ENCODE results near the gene RPS14. TPM values are rescaled to one million over a fixed set of nuclear protein-coding genes. Genes with fewer than 3 reads are reported as not detected.

The RPS14 gene
- 1,000 to 10,000 TPM in 11 of 12 donors, not detected in 1; 1,384 to 3,526 (median 2,659) TPM for polyA plus RNA-seq (ENCODE audit: insufficient read length in 12 of 12)
- long read RNA-seq, donor 1, transcript RPS14-201 (5 exons, 712 nt): minor isoform, 12 of 3,727 reads
- long read RNA-seq, donor 1, transcript RPS14-205 (3 exons, 3,119 nt): minor isoform, 385 of 3,727 reads
- long read RNA-seq, donor 1, transcript RPS14-203 (5 exons, 569 nt): major isoform, 2,789 of 3,727 reads
- long read RNA-seq, donor 1, transcript RPS14-206 (2 exons, 398 nt): minor isoform, 8 of 3,727 reads
- long read RNA-seq, donor 1, partial matches to known transcripts: 403 of 3,727 reads
- long read RNA-seq, donor 1, other reads (novel, unspliced or antisense): 126 of 3,727 reads
- long read RNA-seq, donor 2, transcript RPS14-203 (5 exons, 569 nt): major isoform, 3,065 of 3,951 reads
- long read RNA-seq, donor 2, transcript RPS14-201 (5 exons, 712 nt): minor isoform, 5 of 3,951 reads
- long read RNA-seq, donor 2, transcript RPS14-205 (3 exons, 3,119 nt): minor isoform, 154 of 3,951 reads
- long read RNA-seq, donor 2, partial matches to known transcripts: 556 of 3,951 reads
- long read RNA-seq, donor 2, other reads (novel, unspliced or antisense): 163 of 3,951 reads
- long read RNA-seq, donor 3, transcript RPS14-205 (3 exons, 3,119 nt): minor isoform, 167 of 1,858 reads
- long read RNA-seq, donor 3, transcript RPS14-203 (5 exons, 569 nt): major isoform, 1,401 of 1,858 reads
- long read RNA-seq, donor 3, partial matches to known transcripts: 208 of 1,858 reads
- long read RNA-seq, donor 3, other reads (novel, unspliced or antisense): 77 of 1,858 reads
- long read RNA-seq, donor 4, transcript RPS14-205 (3 exons, 3,119 nt): minor isoform, 194 of 1,686 reads
- long read RNA-seq, donor 4, transcript RPS14-206 (2 exons, 398 nt): minor isoform, 5 of 1,686 reads
- long read RNA-seq, donor 4, transcript RPS14-203 (5 exons, 569 nt): major isoform, 1,231 of 1,686 reads
- long read RNA-seq, donor 4, partial matches to known transcripts: 207 of 1,686 reads
- long read RNA-seq, donor 4, other reads (novel, unspliced or antisense): 45 of 1,686 reads
- long read RNA-seq, donor 5, transcript RPS14-205 (3 exons, 3,119 nt): minor isoform, 186 of 5,013 reads
- long read RNA-seq, donor 5, transcript RPS14-203 (5 exons, 569 nt): major isoform, 4,008 of 5,013 reads
- long read RNA-seq, donor 5, transcript RPS14-202 (5 exons, 2,314 nt): minor isoform, 5 of 5,013 reads
- long read RNA-seq, donor 5, transcript RPS14-201 (5 exons, 712 nt): minor isoform, 10 of 5,013 reads
- long read RNA-seq, donor 5, partial matches to known transcripts: 608 of 5,013 reads
- long read RNA-seq, donor 5, other reads (novel, unspliced or antisense): 194 of 5,013 reads
- long read RNA-seq, donor 6, transcript RPS14-206 (2 exons, 398 nt): minor isoform, 5 of 2,318 reads
- long read RNA-seq, donor 6, transcript RPS14-205 (3 exons, 3,119 nt): minor isoform, 254 of 2,318 reads
- long read RNA-seq, donor 6, transcript RPS14-201 (5 exons, 712 nt): minor isoform, 5 of 2,318 reads
- long read RNA-seq, donor 6, transcript RPS14-203 (5 exons, 569 nt): major isoform, 1,625 of 2,318 reads
- long read RNA-seq, donor 6, partial matches to known transcripts: 343 of 2,318 reads
- long read RNA-seq, donor 6, other reads (novel, unspliced or antisense): 86 of 2,318 reads
- long read RNA-seq, donor 7, transcript RPS14-205 (3 exons, 3,119 nt): minor isoform, 172 of 1,740 reads
- long read RNA-seq, donor 7, transcript RPS14-203 (5 exons, 569 nt): major isoform, 1,275 of 1,740 reads
- long read RNA-seq, donor 7, partial matches to known transcripts: 193 of 1,740 reads
- long read RNA-seq, donor 7, other reads (novel, unspliced or antisense): 90 of 1,740 reads
- long read RNA-seq, donor 8, transcript RPS14-205 (3 exons, 3,119 nt): minor isoform, 280 of 4,124 reads
- long read RNA-seq, donor 8, transcript RPS14-206 (2 exons, 398 nt): minor isoform, 10 of 4,124 reads
- long read RNA-seq, donor 8, transcript RPS14-203 (5 exons, 569 nt): major isoform, 3,144 of 4,124 reads
- long read RNA-seq, donor 8, transcript RPS14-201 (5 exons, 712 nt): minor isoform, 13 of 4,124 reads
- long read RNA-seq, donor 8, partial matches to known transcripts: 472 of 4,124 reads
- long read RNA-seq, donor 8, other reads (novel, unspliced or antisense): 200 of 4,124 reads
- long read RNA-seq, donor 9, transcript RPS14-201 (5 exons, 712 nt): minor isoform, 6 of 1,955 reads
- long read RNA-seq, donor 9, transcript RPS14-205 (3 exons, 3,119 nt): minor isoform, 133 of 1,955 reads
- long read RNA-seq, donor 9, transcript RPS14-203 (5 exons, 569 nt): major isoform, 1,470 of 1,955 reads
- long read RNA-seq, donor 9, partial matches to known transcripts: 288 of 1,955 reads
- long read RNA-seq, donor 9, other reads (novel, unspliced or antisense): 52 of 1,955 reads
- long read RNA-seq, donor 10, transcript RPS14-203 (5 exons, 569 nt): major isoform, 2,486 of 3,236 reads
- long read RNA-seq, donor 10, transcript RPS14-201 (5 exons, 712 nt): minor isoform, 6 of 3,236 reads
- long read RNA-seq, donor 10, transcript RPS14-205 (3 exons, 3,119 nt): minor isoform, 198 of 3,236 reads
- long read RNA-seq, donor 10, transcript RPS14-206 (2 exons, 398 nt): minor isoform, 5 of 3,236 reads
- long read RNA-seq, donor 10, partial matches to known transcripts: 402 of 3,236 reads
- long read RNA-seq, donor 10, other reads (novel, unspliced or antisense): 137 of 3,236 reads
- long read RNA-seq, donor 11, transcript RPS14-205 (3 exons, 3,119 nt): minor isoform, 244 of 3,732 reads
- long read RNA-seq, donor 11, transcript RPS14-206 (2 exons, 398 nt): minor isoform, 5 of 3,732 reads
- long read RNA-seq, donor 11, transcript RPS14-201 (5 exons, 712 nt): minor isoform, 8 of 3,732 reads
- long read RNA-seq, donor 11, transcript RPS14-203 (5 exons, 569 nt): major isoform, 2,872 of 3,732 reads
- long read RNA-seq, donor 11, partial matches to known transcripts: 441 of 3,732 reads
- long read RNA-seq, donor 11, other reads (novel, unspliced or antisense): 161 of 3,732 reads

DNA sequence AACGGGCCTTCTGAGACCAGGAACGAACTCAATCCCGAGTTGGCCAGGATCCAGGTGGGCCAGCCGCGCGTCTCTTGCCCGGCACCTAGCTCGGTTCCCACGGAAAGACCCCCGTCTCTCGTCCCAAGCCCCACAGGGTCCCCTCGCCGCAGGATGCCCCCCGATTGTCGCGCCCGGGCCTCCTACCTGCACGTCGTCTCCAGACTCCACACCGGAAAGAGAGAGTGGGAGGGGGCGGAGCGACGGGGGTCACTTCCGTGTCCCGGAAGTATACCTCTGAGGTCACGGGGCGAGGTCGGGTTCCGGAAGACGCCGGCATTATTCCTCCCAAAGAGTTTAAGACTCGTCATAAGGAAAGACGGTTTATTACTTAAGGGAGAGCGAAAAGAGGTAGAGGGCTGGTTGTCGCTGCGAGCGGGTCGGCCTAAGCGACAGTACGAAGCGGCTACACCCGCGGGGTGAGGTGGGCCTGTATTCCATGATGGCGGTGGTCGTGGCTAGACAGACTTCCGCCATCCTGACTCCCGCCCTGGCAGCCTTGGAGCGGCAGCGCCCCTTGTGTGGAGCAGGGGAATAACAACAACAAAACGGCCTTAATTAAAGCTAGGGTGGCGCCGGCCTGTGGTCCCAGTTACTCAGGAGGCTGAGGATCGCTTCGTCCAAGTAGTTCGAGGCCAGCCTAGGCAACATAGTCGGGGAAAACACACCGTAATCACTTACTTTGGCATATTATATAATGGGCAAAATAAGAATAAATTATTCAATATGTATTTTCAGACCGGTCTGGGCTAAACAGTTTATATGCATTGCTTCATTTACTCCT lies at the start of gene RPS14:
RPS14 (minus strand) TSS at position 223 of the 823 bp plus-strand sequence. CDS start 2,006 bp downstream, outside the sequence.
- peak; percentile 97 for DNase-seq

DNA sequence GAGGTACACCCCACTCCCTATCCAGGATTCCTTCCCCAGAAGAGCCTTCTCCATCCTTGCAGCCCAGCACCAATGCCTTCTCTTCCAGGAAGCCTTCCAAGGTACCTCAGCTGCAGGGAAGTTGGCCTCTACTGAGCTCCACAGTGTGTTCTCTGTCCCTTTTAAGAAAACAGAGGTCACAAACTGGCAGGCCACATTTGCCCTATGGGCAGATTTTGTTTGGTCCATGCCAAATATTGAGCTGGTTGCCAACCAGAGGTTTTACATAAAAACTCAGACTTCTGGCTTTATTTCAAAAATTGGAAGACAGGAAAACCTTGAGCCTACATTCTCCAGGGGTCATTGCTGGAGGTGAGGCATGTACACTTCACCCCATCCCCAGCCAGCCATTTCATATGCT lies 49.4 kb upstream of the RPS14 start:
- DNase-seq: no peak

DNA sequence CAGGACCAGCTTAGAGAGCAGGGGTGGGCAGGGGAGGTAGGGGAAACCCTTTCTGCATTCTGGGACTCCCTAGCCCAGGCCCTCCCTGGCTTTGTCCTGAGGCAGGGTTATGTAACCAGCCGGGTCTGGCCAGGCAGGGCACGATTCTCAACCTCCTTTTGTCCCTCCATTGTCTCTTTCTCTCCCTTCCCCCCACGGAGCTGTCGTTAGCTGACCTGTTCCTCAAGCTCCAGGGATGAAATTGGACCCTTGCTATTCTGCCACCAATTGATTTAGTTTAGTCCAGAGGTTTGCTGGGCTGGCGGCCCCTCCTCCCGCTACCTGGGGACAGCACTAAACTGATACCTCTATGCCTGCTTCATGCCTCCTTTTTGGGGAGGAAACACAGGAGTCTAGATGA lies 49.0 kb upstream of the RPS14 start:
- no peak for DNase-seq

DNA sequence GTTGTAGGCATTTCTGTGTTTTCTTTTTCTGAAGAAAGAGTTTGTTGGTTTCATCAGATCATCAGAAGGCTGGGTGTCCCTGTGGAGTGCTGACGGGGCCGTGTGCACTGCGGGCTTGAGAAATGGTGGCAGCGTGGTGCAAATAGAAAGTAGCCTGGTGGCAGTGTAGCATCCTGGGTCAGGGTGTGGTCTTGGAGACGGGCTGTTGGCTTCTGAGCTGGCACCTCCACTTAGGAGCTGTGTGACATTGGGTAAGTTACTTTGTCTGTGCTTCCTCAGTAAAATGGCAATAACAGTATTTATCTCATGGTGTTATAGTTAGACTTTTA lies 48.4 kb upstream of the RPS14 start:
- no peak for DNase-seq

DNA sequence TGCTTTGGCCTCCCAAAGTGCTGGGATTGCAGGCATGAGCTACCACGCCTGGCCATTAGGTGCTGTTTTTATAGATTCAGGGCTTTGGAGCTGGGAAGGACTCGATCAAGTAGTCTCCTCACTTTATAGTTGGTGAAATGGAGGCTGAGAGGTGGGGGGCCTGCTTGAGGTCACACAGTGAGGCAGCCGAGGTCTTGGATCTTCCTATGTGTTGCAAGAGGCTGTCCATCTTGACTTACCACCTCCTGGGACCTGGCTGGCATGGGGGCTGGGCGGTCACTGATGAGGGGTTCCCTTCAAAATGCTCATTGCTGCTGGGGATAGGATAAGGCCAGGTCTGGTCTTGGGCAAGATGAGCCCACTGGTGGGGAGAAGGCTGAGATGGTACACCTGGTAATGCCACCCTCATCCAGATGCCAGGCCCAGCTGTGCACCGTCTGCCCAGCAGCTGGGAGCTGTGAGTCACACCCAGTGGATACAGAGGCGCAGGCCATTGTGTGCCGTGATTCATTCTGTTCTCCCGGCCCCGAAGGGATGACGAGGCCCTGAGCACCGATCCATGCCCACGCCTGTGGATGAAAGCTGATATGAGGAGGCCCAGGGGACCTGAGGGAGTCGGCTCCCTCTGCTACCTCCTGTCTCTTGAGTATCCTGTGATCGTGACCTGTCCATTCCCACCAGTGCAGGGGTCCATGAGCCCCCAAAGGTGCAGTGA lies 47.9 kb upstream of the RPS14 start:
- no peak for DNase-seq

DNA sequence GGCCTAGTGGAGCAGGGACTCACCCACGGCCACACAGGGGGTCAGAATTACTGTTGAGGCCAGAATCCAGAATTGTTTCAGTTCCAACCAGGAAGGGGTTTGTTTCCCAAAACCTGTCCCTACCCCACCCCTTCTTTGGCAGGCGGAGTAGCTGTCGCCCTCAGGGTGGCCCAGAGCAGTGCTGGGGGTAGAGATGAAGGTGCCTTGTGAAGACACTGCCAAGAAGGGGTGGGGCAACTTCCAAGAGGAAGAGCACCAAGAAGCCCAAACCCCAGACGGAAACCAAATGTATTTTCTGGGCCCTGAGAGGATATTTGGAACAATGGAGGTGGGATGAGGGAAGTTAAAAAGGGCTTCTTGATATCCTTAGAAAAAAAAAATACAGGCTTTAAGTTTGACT lies 47.0 kb upstream of the RPS14 start:
- DNase-seq: no peak

DNA sequence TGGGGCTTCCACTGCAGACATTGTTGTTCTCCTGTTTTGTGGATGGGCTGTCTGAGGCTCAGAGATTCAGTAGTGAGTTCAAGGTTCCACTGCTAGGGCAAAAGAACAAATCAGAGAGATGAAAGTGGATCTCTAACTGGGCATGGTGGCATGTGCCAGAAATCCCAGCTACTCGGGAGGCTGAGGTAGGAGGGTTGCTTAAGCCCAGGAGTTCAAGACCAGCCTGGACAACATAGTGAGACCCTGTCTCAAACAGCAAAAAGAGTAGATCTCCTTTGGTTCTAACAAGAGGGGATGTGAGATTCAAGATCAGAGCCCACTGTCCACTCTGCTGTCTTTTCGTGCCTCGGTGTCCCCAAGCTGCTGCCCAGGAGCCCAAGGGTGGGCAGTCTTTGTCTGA lies 46.6 kb upstream of the RPS14 start:
- no peak for DNase-seq

DNA sequence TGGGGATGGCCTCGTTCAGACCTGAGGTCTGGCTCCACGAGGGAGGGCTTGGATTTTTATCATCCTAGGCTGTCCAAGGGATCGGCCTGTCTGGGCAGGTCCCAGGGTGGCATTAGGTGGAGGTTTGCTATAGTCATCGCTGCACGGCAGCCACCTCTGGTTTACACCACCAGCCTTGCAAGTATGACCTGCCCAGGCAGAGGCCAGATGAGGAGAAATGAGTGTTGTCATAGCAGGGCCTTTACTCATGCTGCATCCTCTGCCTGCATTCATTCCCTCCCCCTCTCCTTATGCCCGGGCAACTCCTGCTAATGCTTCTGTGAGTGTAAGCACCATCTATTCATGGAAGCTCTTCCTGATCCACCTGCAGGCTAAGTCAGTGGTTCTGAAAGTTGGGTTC lies 43.1 kb upstream of the RPS14 start:
- DNase-seq: no peak

DNA sequence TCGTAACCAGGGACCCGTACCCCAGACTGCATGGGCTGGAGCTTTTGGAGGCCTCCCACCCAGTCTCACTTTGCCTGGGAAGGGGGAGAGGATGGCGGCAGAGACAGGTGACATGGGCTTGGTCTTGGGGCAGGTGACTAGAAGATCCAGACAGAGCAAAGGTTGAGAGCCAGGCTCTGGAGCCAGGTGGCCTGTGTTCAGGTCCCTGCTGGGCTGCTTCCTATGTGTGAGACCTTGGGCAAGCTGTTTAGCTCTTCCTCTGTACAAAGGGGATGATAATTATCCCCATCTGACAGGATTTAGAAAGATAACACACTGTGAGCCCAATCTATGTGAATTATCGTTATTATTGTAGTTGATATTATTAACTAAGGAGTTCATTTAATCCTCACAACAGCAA lies 42.3 kb upstream of the RPS14 start:
- no peak for DNase-seq

DNA sequence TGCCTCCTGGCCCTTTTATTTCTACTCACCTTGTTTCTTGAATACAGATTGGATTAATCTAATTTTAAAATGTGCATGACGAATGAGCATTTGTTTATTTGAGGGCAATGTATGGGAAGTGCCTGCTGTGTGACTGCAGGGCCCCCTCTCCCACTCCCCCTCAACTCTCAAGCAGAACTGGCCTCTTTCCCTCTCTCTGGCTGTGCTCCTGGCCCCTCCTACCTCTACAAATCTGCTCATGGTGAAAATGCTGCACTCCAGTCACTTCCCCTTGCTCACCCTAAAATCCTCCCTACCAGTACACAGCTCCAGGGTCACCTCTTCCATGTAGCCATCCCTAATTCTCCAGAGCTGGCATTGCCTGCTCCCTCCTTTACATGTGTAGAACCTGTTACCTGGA lies 41.2 kb upstream of the RPS14 start:
- DNase-seq: no peak

DNA sequence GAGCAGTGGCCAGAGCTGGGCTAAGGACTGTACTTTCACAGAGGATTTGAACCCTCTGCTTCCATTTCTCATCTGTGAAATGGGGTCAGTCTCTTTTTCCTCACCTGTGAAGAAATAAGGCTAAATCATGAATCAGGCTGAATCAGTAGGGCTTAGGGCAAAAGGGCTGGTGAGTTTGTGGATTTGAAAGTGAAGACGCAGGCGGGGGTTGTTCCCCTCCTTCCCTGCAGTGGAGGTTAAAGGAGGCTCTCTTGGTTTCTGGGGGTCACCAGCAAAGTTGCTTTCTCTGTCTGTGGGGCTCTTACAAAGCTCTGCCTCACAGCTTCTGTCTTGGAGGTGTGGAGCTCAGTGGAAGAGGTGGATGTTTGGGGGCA lies 40.7 kb upstream of the RPS14 start:
- no peak for DNase-seq

DNA sequence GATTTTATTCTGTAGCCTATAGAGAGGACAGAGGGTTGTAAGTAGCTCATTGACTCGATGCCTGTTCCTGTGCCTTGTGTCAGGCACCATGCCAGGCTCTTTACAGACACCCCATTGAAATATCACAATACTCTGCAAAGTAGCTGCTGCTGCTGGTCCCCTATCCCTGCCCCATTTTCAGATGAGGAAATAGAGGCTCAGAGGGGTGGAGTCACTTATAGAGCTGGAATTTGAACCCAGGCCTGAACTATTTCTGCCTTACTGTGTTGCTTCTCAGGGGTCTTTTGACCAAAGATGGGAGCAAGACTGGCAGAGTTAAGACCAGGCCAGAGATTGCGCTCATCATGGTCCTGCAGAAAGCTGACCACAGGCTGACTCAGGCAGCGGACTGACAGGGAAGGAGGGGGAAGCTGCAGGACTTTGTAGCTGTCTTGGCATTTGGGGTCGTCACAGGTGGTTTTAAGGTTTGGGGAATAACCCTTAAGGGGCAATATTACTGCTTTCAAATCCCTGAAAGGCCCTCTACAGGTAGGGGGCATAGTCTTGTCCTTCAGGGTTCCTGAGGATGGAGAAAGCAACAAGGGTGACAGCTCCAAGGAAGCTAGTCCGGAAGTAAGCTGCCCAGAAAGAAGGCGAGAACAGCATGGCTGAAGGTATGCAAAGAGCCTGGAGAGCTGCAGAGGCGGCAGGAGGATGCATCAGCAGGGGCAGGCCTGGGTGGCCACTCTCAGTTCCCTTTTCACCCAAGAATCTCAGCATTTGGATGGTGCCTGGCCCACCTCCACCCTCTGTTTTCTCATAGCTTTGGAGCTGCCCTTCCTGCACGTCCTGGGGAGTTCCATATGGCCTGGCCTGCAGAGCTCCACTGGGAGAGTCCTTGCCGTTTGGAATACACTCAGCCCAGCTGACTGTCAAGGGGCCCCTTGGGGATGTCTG lies 40.1 kb upstream of the RPS14 start:
- no peak for DNase-seq

DNA sequence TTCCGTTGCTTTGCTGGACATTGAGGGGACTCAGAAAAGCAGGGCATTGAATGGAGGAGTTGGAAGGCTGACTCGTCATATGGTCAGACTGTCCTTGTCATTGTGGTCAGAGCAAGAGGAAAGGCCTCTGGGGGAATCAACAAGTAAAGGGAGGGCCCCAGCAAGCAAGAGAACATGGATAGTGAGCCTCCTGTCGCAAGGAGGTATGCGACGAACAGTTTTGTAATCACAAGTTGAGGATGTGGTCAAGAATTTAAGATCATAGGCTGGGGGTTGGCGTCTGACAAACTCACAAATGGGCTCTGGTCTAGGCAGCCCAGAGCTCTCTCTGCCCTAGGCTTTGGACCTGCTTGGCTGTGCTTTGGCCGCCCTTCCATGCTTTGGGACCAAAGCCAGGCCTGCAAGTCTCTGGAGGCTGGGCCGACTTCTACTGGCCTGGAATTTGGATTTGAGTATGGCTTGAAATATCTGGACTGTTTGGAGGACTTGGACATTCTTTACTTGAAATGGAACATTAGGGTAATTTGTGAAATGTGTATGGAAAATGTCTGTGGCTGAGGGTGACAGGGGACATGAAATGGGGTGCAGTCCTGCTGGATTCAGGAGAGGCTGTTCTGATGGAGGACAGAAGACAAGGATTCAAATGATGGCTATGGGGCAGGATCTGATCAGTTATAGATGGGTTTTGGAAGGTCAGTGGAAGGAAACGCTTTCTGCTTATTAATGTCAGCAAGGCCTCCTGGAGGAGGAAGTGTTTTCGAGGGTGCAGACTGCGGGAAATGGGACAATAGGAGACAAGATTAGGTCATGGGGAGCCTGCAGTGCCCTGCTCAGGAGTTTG lies 39.2 kb upstream of the RPS14 start:
- DNase-seq: peak; percentile 64

Data from muscle of arm (tissue), 14 donors.